Smooth muscle cell (in vitro differentiated cells): ENCODE results near the gene ZBTB8A. TPM values are rescaled to one million over a fixed set of nuclear protein-coding genes. Genes with fewer than 3 reads are reported as not detected.

Experiments
- DNase-seq: peaks from one replicate; lab custom pipeline; 2025; ENCODE audit not compliant: unreplicated experiment; lab: John Stamatoyannopoulos, UW
- H2AFZ ChIP-seq: fragments of 200-600 bp; sonication (generic); 2 replicates; pipeline ENCODE4 v1.6.0; 2016; ENCODE audit warnings: antibody characterized with exemption, low read depth, mild to moderate bottlenecking
- H3F3A ChIP-seq: fragments of 200-600 bp; sonication (generic); 2 replicates; pipeline ENCODE4 v1.6.0; 2017; ENCODE audit warnings: antibody characterized with exemption, low read depth
- H3K27ac ChIP-seq: fragments of 200-600 bp; sonication (generic); 2 replicates; pipeline ENCODE4 v1.5.1; 2016; ENCODE audit warnings: low read depth, mild to moderate bottlenecking
- H3K27me3 ChIP-seq: fragments of 200-600 bp; sonication (generic); 2 replicates; pipeline ENCODE4 v1.6.1; 2016; ENCODE audit warnings: low read depth, mild to moderate bottlenecking
- H3K36me3 ChIP-seq: fragments of 200-600 bp; sonication (generic); 2 replicates; pipeline ENCODE4 v1.5.1; 2016; ENCODE audit warnings: low read depth
- H3K4me1 ChIP-seq: fragments of 200-600 bp; sonication (generic); 2 replicates; pipeline ENCODE4 v1.5.1; 2016; ENCODE audit warnings: low read depth
- H3K4me2 ChIP-seq: fragments of 200-600 bp; sonication (generic); 2 replicates; pipeline ENCODE4 v1.6.0; 2016; ENCODE audit warnings: mild to moderate bottlenecking
- H3K4me3 ChIP-seq: fragments of 200-600 bp; sonication (generic); 2 replicates; pipeline ENCODE4 v1.5.1; 2016; ENCODE audit warnings: mild to moderate bottlenecking
- H3K79me2 ChIP-seq: fragments of 200-600 bp; sonication (generic); 2 replicates; pipeline ENCODE4 v1.6.0; 2016; ENCODE audit warnings: low read depth, mild to moderate bottlenecking
- H3K9ac ChIP-seq: fragments of 200-600 bp; sonication (generic); 2 replicates; pipeline ENCODE4 v1.6.0; 2016; ENCODE audit warnings: low read depth
- H3K9me3 ChIP-seq: fragments of 200-600 bp; sonication (generic); replicated peaks from 2 replicates; pipeline ENCODE4 v1.5.1; 2016; ENCODE audit warnings: low read depth
- H4K20me1 ChIP-seq: fragments of 200-600 bp; sonication (generic); 2 replicates; pipeline ENCODE4 v1.6.0; 2016; ENCODE audit warnings: low read depth
- WGBS: methylation state at CpG from one replicate; pipeline ENCODE4 v1.1.7; 2016; ENCODE audit warnings: low lambda C conversion rate; 5-methylcytosine and 5-hydroxymethylcytosine counted together
- polyA plus RNA-seq: library from polyadenylated mRNA; unstranded; fragments of >200 nt; fragmentation: Nextera tagmentation; extraction: Ambion mirVana; gene quantifications from 2 replicates; pipeline ENCODE4 v1.2.1, GENCODE V29; 2016
- total RNA-seq: library from RNA; depleted of rRNA; stranded (reverse); fragments of >200 nt; gene quantifications from 2 replicates; pipeline ENCODE4 v1.2.3, GENCODE V29; 2014
- TF ChIP-seq, protein P1 (sequence below): fragments of 200-600 bp; sonication (generic); IDR thresholded peaks from 2 replicates; pipeline ENCODE4 v1.5.1; 2017; ENCODE audit warnings: borderline replicate concordance, mild to moderate bottlenecking, antibody characterized with exemption; ENCODE audit not compliant: insufficient read depth, poor library complexity, severe bottlenecking

Gene ZBTB8A
- total and polyA plus RNA-seq, 2 experiments from 2014 or later = 4.2 to 8.8 TPM

DNA sequence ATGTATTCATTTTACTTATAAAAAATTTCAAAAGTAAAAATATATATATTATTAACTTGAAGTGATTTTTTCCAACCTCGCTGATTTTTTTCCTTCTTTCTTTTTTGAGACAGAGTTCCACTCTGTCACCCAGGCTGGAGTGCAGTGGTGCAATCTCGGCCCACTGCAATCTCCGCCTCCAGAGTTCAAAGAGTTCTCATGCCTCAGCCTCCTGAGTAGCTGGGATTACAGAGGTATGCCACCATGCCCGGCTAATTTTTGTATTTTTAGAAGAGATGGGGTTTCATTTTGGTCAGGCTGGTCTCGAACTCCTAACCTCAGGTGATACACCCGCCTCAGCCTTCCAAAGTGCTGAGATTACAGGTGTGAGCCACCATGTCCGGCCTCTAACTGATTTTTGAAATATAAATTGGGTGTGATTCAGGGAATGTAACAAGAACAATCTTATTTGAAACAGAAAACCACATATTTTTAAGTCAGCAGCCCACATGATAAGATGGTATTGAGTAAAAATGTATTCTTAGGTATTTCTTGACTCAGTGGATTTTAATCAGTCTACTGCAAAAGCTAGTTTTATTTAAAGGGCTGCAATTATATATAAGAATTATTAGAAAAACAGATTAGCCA lies 44.4 kb upstream of the ZBTB8A start:
- no peaks in the 10 kb centered on the region for H3K27me3 ChIP-seq
- H3F3A ChIP-seq = peaks cover 11% of the 10 kb centered on the region
- H3K27ac ChIP-seq = peak overlapping the region; percentile 75
- peak overlapping the region; percentile 49 for H3K4me2 ChIP-seq
- TF ChIP-seq, protein P1, sequence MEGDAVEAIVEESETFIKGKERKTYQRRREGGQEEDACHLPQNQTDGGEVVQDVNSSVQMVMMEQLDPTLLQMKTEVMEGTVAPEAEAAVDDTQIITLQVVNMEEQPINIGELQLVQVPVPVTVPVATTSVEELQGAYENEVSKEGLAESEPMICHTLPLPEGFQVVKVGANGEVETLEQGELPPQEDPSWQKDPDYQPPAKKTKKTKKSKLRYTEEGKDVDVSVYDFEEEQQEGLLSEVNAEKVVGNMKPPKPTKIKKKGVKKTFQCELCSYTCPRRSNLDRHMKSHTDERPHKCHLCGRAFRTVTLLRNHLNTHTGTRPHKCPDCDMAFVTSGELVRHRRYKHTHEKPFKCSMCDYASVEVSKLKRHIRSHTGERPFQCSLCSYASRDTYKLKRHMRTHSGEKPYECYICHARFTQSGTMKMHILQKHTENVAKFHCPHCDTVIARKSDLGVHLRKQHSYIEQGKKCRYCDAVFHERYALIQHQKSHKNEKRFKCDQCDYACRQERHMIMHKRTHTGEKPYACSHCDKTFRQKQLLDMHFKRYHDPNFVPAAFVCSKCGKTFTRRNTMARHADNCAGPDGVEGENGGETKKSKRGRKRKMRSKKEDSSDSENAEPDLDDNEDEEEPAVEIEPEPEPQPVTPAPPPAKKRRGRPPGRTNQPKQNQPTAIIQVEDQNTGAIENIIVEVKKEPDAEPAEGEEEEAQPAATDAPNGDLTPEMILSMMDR = no peak
- H2AFZ ChIP-seq = no peak overlapping the region
- no peaks in the 10 kb centered on the region for H3K79me2 ChIP-seq
- WGBS = 56% methylated on average over 7 of the region's 7 CpGs
- H3K9me3 ChIP-seq = no peaks in the 10 kb centered on the region
- no peaks in the 10 kb centered on the region for H3K36me3 ChIP-seq
- H3K4me1 ChIP-seq = peaks cover 4% of the 10 kb centered on the region
- no peak overlapping the region for H3K9ac ChIP-seq
- H3K4me3 ChIP-seq = no peak overlapping the region
- H4K20me1 ChIP-seq = no peaks in the 10 kb centered on the region
- no peak for DNase-seq

DNA sequence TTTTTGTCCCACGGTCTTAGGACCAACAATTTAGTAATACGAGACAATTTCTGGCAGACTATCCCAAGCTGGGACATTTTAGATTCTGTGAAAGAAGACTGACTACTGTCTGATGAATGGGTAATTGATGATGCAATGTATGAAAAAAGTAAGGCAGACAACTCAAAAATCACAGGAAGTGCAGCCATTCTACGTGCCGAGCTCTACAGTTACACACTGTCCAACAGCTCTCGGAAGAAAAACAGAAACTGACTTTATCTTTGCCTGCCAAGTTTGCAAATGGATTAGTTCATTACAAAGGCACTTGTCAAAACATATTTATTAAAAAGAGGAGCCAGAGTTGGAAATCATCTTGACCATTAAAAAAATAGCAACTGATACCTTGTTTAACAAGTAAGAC lies 43.1 kb upstream of the ZBTB8A start:
- Histone ChIP-seq H3K4me3 (no peak overlapping the region), H3F3A (peaks cover 14% of the 10 kb centered on the region), H3K79me2 (no peaks in the 10 kb centered on the region), H3K27me3 (no peaks in the 10 kb centered on the region), H3K4me1 (peaks cover 4% of the 10 kb centered on the region), H3K36me3 (no peaks in the 10 kb centered on the region), H3K4me2 (peak overlapping the region; percentile 6), H4K20me1 (no peaks in the 10 kb centered on the region), H3K9ac (no peak overlapping the region), H3K9me3 (no peaks in the 10 kb centered on the region), H3K27ac (peak overlapping the region; percentile 0), H2AFZ (peak overlapping the region; percentile 68)
- TF ChIP-seq, protein P1 = no peak
- no peak for DNase-seq
- 41% methylated on average over 5 of the region's 5 CpGs for WGBS

DNA sequence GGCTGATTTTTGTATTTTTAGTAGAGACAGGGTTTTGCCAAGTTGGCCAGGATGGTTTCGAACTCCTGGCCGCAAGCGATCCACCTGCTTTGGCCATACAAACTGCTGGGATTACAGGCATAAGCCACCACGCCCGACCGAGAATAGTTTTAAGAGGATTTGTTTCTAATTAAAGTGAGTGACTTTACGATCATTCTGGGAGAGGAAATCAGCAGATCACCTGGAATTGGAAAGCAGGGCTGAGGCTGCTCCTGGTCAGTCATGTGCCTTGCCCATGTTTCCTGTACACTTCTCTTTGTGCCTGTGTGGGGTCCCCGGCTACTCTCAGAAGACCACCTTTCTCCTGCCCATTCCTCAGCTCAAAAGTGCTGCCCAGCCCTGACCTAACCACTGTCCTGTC lies 40.5 kb upstream of the ZBTB8A start:
- 93% methylated on average over 8 of the region's 8 CpGs for WGBS
- Histone ChIP-seq H3F3A (peaks cover 22% of the 10 kb centered on the region), H3K4me2 (no peak overlapping the region), H3K27me3 (no peaks in the 10 kb centered on the region), H3K79me2 (no peaks in the 10 kb centered on the region), H4K20me1 (no peaks in the 10 kb centered on the region), H3K9ac (no peak overlapping the region), H2AFZ (no peak overlapping the region), H3K36me3 (no peaks in the 10 kb centered on the region), H3K27ac (no peak overlapping the region), H3K4me1 (peaks cover 3% of the 10 kb centered on the region), H3K9me3 (no peaks in the 10 kb centered on the region), H3K4me3 (no peak overlapping the region)
- TF ChIP-seq, protein P1 = no peak
- DNase-seq = no peak

DNA sequence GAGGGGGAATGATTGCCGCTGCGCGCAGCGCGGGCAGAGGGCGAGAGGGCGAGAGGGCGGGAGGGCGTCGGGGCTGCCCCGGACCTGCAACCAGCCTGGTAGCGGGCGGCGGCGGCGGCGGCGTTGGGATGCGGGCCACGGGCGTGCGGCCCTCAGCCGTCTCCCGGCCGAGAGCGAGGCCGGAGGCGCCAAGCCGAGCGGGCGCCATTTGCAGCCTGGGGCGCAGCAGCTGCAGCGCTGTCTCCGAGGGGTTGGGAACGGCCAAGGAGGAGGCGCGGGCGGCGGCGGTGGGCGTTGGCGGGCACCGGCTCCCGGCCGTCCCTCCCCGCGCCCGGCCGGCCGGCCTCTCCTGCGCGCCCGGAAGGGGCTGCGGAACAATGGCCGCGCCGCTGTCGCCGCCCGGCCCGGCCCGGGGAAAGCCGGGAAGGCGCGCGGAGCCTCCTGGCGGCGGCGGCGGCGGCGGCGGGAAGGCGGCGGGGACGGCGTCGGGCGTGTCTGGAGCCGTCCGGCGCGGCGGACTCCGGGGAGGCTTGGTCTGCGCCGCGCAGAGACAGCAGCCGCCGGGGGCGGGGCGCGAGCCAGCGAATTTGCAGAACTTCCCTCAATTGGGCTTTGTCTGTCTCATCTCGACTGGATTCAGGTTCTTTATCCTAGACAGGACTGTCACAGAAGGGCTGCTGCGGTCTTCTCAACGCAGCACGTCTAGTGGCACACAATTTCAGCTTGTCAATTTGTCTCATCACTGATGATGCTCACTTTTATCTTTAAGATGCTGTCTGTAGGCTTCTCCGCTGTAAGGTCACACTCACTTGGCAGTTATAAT lies 38.6 kb upstream of the ZBTB8A start:
- Histone ChIP-seq H3K4me3 (peak overlapping the region; percentile 78), H3K4me1 (no peaks in the 10 kb centered on the region), H2AFZ (peak overlapping the region; percentile 97), H3K9ac (no peak overlapping the region), H3K79me2 (no peaks in the 10 kb centered on the region), H4K20me1 (no peaks in the 10 kb centered on the region), H3K27me3 (no peaks in the 10 kb centered on the region), H3K36me3 (no peaks in the 10 kb centered on the region), H3K9me3 (no peaks in the 10 kb centered on the region), H3K27ac (no peak overlapping the region), H3F3A (peaks cover 13% of the 10 kb centered on the region), H3K4me2 (peak overlapping the region; percentile 89)
- TF ChIP-seq, protein P1 = peak; percentile 2
- 3% methylated on average over 27 of the region's 99 CpGs for WGBS
- DNase-seq = peak; percentile 22
